ENCODE measurements around the gene FKBP8.
"Not testable (repeated sequence)": the region's sequence is repeated elsewhere in the genome, so short reads cannot be mapped to it uniquely, and the experiment has no call there.

The FKBP8 gene

DNA sequence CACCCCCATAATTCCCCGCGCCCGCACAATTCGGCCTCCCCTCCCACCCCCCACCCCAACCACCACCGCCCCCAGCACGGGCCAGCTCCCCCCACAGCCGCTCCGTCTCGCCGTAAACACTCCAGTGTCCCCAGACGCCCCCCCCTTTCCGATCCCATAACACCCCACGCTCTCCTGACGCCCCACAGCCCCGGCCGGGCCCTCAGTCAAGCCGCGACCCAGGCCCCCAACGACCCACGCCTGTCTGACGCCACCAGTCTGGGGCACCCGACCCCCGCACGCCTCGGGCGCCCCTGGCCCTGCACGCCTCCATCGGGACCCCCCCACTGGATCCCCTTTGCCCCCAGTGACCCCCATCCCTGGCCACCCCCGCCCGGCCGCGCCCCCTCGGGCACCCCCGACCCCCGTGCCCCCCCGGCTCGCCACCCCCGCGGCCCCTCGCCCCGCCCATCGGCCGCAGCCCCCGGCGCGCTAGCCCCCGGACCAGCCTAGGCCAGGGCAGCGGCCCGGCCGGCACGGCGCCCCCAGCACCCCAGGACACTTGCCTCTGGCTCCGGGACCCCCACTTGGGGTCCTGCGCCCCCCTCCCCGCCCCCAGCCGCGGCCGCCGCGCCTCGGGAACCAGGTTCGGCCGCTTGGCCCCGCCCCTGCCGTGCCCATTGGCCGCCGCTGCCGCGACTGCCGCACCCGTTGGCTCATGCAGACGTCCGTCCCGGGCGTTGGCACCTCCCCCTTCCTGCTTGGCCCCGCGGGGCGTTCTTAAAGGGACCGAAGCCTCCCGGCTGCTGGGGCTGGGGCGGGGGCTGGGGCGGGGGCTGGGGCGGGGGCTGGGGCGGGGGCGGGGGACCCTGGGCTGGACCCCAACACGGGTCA, at the start of gene FKBP8:
Gene FKBP8 (minus strand): TSS at position 633 of the 873 bp plus-strand sequence. CDS start 1,603 bp downstream, outside the sequence.
- peak; percentile 64 for DNase-seq (ENCODE audit: low read depth, low spot score)

DNA sequence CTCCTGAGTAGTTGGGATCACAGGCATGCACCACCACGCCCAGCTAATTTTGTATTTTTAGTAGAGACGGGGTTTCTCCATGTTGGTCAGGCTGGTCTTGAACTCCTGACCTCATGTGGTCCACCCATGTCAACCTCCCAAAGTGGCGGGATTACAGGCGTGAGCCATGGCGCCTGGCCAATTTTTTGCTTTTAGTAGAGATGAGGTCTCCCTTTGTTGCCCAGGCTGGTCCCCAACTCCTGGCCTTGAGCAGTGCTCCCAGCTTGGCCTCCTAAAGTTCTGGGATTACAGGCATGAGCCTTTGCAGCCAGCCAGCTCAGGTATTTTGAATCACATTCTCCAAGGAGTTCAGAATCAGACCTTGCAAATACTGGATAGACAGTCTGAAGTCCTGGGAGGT, 49.4 kb upstream of the FKBP8 start:
- not testable (repeated sequence) for DNase-seq (ENCODE audit: low read depth, low spot score)

DNA sequence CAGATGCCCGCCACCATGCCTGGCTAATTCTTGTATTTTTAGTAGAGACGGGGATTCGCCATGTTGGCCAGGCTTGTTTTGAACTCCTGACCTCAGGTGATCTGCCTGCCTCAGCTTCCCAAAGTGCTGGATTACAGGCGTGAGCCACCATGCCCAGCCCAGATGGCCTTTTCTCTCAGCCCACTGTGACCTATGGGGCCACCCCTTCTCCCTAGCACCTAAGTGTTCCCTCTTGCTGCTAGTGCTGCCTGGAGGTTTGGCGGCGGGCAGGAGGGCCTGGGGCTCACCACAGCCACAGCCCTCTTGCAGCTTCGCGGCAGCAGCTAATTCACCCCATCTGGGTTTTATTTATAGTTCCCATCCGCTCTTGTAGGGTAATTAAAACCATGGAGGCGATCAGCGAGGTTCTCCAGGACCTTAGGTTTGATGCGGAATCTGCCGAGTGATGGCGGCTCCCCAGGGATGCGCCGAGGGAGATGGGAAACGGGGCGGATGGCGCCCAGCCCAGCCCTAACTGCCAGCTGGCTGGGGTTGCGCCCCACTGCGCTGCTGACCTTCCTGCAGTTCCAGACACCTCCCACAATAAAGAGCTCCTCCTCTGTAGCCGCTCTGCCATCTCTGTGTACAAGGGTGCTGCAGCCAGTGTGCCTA, 48.5 kb upstream of the FKBP8 start:
- DNase-seq (ENCODE audit: low read depth, low spot score): no peak

DNA sequence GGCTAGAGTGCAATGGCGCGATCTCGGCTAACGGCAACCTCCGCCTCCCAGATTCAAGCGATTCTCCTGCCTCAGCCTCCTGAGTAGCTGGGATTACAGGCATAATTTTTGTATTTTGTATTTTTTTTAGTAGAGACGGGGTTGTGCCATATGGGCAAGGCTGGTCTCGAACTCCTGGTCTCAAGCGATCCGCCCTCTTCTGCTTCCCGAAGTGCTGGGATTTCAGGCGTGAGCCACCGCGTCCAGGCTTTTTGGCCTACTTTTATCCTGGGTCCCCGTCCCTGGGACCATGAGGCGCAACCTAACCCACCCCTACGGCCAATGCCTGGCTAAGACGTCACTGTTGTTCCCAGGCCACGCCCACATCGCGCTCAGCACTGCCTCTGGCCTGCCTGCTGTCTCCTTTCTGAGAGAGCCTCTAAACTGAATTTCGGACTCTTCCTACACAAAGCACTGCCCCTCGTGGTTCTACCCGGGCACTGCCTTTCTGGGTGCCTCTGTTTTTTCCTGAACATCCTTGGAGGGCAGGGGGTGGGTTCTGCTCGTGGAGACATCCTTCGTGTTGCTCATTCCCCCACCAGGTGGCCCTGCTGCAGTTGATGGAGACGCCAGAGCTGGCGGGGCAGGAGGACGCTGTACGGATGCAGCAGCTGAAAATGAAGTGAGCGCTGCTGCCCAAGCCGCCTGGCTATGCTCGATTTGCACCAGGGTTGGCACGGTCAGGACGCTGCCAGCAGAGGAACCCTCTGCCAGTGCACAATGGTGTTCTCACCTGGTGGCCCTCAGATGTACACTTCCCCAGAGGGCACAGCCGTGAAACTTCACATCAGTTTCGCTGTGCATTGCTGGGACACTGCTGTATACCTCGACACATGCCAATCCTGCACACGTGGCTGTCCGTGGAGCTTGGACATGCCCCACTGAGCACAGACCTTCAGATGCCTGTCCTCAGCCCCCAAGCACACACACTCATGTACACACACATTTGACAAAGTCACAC, 47.2 kb upstream of the FKBP8 start:
- DNase-seq (ENCODE audit: low read depth, low spot score): no peak

DNA sequence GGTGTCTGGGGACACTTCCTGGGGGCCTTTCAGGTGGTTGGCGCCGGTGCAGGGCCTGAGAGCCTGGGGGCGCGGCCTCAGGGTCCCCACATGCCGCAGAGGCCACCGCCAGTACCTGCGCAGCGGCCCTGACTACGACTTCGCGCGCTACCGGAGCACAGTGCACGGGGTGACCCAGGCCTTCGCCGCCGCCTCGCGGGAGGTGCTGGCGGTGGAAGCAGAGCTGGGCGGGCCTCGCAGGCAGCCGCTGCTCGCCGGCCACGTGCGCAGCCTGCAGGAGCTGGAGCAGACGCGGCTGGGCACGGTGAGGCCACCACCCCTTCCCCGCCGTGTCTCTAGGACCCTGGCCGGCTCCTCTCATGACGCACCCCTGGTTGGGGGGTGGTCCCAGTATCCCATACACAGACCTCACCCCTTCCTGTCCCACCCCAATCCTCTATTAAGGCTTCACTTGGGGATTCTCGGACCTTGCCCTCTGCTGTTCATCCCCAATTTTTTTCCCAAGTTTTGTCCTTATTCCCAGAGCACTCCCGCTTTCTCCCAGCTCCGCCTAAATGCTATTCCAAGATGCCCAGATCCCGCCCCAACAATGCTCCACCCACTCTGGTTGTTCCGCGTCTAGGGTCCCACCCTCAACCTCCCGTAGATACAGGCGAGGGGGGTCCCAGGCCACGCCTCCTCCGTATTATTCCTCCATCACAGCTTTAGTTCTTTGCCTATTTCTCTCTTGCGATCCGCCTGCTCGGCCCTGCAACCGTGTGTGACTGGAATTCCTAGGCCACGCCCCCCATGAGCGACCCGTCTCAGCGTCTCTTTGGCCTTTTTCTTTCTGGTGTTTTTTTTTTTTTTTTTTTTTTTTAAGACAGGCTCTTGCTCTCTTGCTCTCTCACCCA, 46.3 kb upstream of the FKBP8 start:
- no peak for DNase-seq (ENCODE audit: low read depth, low spot score)

DNA sequence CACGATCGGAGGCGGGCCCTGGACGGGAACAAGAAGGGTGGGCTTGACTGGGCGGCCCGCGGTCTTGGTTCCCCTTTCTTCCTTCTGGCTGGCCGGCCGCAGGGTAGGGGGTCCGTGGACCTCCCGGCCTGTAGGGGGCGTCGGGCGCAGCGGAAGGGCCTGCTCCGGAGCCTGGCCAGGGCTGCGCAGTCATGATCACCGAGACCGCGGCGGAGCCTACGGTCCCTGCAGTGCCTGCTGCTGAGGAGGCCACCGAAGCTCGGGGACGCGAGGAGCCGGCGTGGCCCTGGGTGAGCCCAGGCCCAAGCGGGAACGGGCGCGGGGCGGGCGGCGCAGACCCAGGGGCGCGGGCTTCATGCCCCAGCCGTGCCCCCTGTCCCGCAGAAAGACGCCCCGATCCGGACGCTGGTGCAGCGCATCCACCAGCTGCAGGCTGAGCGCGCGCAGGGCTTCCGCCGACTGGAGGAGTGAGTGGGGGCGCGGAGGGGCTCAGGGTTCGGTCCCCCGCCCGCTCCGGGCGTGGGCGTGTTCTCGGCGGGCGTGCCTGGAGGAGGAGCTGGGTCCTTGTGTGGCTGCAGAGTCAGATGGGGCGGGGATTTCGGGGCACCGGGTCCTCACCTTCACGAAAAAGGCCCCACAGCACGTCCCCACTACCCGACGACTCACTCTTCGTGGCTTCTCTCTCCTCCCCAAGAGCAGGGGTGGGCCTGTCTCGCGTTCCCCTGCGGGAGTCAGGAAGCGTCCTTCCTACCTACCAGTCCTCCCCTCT, 45.4 kb upstream of the FKBP8 start, which contains the start of gene REX1BD:
Gene REX1BD (plus strand): TSS at position 188 of the 769 bp plus-strand sequence. CDS start 4 bp downstream, at position 192.
- no peak for DNase-seq (ENCODE audit: low read depth, low spot score)

DNA sequence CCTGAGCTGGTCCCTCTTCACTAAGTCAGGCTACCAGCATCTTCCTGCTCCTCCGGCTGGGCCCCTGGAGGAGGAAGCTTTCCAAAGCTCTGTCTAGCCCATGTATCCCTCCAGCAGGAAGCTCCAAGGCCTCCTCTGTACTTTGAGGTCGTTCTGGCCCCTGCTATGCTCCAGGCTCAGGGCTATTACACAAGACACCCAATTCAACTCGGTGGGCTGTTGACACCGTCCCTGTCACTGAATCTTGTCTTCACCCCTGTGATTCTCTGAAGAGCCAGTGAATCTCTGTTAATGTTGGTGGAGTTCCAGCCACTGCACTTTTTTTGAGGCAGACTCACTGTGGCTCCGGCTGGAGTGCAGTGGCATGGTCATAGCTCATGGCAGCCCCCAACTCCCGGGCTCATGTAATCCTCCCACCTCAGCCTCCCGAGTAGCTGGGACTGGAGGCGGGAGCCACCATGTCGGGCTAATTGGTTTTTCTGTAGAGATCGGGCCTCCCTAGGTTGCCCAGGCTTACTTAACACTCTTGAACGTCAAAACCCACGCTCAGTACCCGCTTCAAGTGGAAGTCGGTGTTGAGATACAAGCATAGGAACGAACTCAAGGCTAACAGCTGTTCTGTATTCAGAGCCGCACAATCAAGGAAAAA, 44.7 kb upstream of the FKBP8 start:
- DNase-seq (ENCODE audit: low read depth, low spot score): no peak

DNA sequence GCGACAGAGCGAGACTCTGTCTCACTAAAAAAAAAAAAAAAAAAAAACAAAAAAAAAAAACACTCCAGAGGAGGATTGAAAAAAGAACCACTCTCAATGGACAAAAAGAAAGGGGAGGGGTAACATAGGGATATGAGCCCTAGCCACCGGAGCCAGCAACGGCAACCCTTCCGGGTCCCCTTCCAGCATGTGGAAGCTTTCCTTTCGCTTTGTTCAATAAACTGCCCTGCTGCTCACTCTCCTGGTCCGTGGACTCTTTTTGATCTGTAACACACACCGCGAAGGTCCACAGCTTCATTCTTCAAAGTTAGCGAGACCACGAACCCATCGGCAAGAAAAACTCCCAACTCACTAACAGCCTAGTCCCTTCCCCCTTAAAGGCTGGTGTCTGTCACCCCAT, 44.2 kb upstream of the FKBP8 start:
- no peak for DNase-seq (ENCODE audit: low read depth, low spot score)

DNA sequence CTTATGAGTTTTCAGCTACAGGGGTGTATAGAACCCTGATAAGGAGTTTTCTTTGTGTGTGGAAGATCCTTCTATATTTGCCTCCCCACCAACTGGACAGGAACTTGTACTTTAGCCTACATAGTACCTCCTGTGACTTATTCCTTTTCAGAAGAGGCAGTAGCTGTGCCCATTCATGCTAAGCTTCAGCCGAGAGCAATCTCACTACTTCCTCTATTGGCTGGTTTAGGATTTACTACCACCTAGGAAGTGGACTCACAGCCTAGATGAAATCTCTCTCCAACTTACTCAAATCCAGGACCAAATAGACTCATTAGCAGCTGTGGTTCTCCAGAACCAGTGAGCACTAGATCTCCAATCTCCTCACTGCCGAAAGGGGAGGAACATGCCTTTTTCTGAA, 42.9 kb upstream of the FKBP8 start:
- DNase-seq (ENCODE audit: low read depth, low spot score): no peak

DNA sequence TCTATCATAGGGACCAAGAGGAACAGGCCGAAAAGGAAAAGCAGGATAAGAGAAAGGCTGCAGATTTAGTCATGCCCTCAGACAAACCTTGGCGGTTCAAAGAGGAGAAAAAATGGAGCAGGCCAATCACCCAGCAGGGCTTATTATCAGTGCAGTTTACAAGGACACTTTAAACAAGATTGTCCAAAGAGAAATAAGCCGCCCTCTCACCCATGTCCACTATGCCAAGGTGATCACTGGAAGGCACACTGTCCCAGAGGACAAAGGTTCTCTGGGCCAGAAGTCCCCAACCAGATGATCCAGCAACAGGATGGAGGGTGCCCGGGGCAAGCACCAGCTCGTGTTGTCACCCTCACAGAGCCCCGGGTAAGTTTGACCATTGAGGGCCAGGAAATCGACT, 36.9 kb upstream of the FKBP8 start:
- DNase-seq (ENCODE audit: low read depth, low spot score): no peak

DNA sequence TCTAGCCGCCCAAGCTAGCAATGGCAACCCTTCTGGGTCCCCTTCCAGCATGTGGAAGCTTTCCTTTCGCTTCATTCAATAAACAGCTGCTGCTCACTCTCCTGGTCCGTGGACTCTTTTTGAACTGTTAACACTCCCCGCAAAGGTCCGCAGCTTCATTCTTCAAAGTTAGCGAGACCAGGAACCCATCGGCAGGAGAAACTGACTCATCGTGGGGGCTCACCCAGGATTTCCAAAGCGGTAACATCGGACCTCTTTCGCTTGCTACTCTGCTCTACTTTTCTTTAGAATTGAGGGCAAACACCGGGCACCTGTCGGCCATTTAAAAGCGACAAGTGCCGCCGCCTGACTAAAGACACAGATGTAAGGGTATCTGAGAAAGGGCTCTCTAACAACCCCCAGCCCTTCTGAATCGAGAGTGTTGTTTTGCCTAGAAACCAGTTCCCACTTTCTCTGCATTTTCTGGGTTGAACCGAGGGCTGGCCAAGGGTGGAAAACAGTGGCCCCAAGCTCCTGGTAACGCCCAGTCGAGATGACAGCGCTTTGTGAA, 34.1 kb upstream of the FKBP8 start:
- no peak for DNase-seq (ENCODE audit: low read depth, low spot score)

DNA sequence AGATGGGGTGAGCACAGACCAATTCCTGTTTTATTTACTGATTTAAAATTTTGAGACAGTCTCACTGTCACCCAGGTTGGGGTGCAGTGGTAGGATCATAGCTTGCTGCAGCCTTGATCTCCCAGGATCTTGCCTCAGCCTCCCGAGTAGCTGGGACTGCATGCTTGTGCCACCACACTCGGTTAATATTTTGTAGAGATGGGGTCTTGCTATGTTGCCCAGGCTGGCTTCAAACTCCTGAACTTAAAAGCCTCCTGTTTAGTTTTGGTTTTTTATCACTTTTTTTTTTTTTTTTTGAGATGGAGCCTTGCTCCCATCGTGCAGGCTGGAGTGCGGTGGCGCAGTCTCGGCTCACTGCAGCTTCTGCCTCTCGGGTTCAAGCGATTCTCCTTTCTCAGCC, 33.0 kb upstream of the FKBP8 start:
- no peak for DNase-seq (ENCODE audit: low read depth, low spot score)

DNA sequence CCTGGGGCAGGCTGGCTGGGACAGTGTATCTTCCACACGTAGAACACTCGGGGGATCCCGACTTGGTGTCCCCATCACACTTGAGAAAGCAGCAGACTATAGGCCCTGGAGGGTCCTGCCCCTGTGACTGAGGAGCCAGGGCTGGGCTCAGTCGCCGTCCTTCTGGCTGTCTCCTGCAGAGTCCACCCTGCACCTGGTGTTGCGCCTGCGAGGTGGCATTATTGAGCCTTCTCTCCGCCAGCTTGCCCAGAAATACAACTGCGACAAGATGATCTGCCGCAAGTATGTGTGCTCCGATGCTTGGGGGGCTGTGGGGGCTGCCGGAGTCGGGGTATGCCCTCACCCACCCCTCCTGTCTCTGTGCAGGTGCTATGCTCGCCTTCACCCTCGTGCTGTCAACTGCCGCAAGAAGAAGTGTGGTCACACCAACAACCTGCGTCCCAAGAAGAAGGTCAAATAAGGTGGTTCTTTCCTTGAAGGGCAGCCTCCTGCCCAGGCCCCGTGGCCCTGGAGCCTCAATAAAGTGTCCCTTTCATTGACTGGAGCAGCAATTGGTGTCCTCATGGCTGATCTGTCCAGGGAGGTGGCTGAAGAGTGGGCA, 31.4 kb upstream of the FKBP8 start:
- DNase-seq (ENCODE audit: low read depth, low spot score): no peak

DNA sequence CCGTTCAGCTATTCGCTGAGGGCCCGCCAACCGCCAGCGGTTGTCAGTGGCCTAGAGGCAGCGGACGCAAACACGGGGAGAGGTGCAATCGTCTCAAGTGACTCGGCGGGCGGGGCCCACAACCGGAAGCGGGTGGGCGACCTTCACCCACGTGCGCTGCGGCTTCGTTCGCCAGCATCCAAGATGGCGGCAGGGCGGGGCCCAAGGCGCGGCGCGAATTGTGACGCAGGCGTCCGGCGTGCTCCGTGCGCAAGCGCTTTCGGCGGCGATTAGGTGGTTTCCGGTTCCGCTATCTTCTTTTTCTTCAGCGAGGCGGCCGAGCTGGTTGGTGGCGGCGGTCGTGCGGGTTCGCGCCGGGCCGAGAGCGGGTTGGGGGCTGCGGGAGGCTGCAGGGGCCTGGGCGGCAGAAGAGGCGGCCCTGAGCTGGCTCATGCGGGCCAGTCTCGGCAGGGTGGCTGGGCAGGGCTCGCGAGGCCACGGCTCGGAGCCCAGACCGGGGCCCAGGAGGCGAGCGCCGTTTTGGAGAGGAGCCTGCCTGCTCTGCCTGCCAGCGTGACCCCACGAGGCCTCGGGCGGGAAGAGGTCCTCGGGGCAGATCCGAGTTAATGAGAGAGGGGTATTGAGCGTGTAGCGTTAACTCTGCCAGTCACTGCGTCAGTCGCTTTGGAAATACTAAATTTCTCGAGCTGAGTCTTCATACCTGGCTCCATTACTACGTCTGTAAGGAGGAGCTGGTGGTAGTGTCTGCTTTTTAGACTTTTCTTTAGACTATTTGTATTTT, 28.4 kb upstream of the FKBP8 start, which contains the start of gene UBA52:
Gene UBA52 (plus strand): TSS at position 294 of the 781 bp plus-strand sequence. CDS start 1,444 bp downstream, outside the sequence.
- peak; percentile 91 for DNase-seq (ENCODE audit: low read depth, low spot score)

DNA sequence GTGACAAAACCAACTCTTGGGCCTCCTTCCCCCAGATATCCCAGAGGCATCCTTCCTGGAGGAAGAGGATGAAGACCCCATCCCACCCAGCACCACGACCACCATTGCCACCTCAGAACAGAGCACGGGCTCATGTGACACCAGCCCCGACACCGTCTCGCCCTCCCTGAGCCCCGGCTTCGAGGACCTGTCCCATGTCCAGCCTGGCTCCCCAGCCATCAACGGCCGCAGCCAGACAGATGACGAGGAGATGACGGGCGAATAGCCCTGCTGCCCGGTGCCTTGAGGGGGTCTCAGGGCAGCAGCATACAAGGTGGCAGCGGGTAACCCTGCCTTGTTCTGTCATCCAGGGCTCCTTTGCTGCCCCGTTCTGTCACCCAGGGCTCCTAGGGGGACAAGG, 25.0 kb upstream of the FKBP8 start:
- DNase-seq (ENCODE audit: low read depth, low spot score): no peak

DNA sequence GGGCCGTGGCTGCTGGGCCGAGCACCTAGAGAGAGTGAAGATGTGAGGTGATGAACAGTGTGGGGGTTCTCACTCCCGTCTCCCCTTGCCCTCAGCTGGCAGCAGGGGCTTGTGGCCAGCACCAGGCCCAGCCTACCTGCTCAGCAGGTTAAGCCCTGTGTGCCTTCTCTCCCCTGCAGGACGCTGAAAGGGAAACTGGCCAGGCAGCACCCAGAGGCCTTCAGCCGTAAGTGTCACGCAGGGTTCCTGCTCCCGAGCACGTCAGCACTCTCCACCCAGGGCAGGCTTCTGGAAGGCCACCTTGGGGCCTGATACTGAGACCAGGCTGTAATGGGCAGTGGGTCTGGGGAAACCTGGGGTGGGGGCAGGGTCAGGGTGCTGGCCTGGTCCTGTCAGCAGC, 23.6 kb upstream of the FKBP8 start:
- no peak for DNase-seq (ENCODE audit: low read depth, low spot score)

DNA sequence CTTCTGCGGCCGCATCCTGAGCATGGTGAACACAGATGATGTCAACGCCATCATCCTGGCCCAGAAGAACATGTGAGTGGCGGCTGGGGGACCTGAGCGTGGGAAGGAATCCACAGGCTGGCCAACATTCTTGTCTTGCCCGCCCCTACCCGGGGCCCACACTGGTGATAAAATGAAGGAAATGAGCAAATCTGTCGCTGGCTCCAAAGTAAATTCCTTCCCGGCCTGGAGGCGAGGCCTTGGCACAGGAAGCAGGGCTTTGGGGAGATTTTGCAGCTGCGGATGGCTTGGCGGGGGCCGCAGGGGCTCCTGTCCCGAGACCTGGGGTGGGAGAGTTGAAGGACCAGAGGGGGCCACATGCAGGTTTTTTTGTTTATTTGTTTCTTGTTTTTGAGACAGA, 18.7 kb upstream of the FKBP8 start:
- DNase-seq (ENCODE audit: low read depth, low spot score): no peak

DNA sequence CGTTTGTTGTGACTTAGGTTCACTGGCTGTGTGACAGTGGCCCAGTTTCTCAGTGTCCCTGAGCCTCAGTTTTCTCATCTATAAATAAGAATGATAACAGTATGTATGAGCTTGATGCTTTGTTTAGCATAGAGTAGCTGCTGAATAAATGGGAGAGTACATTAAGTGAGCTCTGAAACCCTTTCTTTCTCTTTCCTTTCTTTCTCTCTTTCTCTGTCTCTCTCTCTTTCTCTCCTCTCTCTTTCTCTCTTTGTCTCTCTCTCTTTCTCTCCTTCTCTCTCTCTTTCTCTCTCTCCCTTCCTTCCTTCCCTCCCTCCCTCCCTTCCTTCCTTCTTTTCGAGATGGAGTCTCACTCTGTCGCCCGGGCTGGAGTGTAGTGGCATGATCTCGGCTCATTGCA, 16.3 kb upstream of the FKBP8 start:
- DNase-seq (ENCODE audit: low read depth, low spot score): no peak
